OCI-LY7 (cell line): ENCODE data around the gene PARD3B. TPM values are rescaled to one million over a fixed set of nuclear protein-coding genes. Genes with fewer than 3 reads are reported as not detected.

Experiments used
- BruUV-seq: library from RNA; stranded (reverse); fragments of 400-500 nt; replicated peaks from 2 replicates; lab custom pipeline; 2021; lab: Mats Ljungman, UMichigan
- CTCF ChIA-PET: fragments of 300-600 bp; sonication (Branson Sonifier 250); formaldehyde crosslinking; loops from one replicate; lab custom pipeline; 2022; ENCODE audit warnings: antibody characterized with exemption; ENCODE audit not compliant: unreplicated experiment; lab: Charles Lee
- POLR2A ChIA-PET: fragments of 300-600 bp; sonication (Branson Sonifier 250); formaldehyde crosslinking; loops from one replicate; lab custom pipeline; 2022; ENCODE audit warnings: antibody characterized with exemption; lab: Charles Lee
- DNase-seq: peaks from one replicate; pipeline ENCODE4 v3.0.0-alpha.2; 2015; ENCODE audit warnings: low spot score
- H2AFZ ChIP-seq: fragments of 200-600 bp; sonication (generic), shearing (Covaris generic); 2 replicates; pipeline ENCODE4 v1.6.1; 2014; ENCODE audit warnings: mild to moderate bottlenecking, antibody characterized with exemption, low read length, moderate library complexity
- H3K27ac ChIP-seq: fragments of 200-600 bp; sonication (generic); 2 replicates; pipeline ENCODE4 v1.5.1; 2014; ENCODE audit warnings: mixed run types, low read depth, mild to moderate bottlenecking, moderate library complexity, low read length, inconsistent platforms; ENCODE audit not compliant: poor library complexity, severe bottlenecking
- H3K36me3 ChIP-seq: fragments of 200-600 bp; sonication (generic); 2 replicates; pipeline ENCODE4 v1.6.1; 2014; ENCODE audit warnings: mild to moderate bottlenecking, antibody characterized with exemption, low read length, moderate library complexity, mixed read lengths; ENCODE audit not compliant: insufficient read depth
- H3K4me1 ChIP-seq: fragments of 200-600 bp; sonication (generic); 2 replicates; pipeline ENCODE4 v1.5.1; 2014; ENCODE audit warnings: mild to moderate bottlenecking, low read length; ENCODE audit not compliant: insufficient read depth, poor library complexity, severe bottlenecking
- H3K4me2 ChIP-seq: fragments of 200-600 bp; sonication (generic); 2 replicates; pipeline ENCODE4 v1.6.1; 2014; ENCODE audit warnings: mild to moderate bottlenecking, low read length
- H3K4me3 ChIP-seq: fragments of 200-600 bp; sonication (generic); 2 replicates; pipeline ENCODE4 v1.5.1; 2014; ENCODE audit warnings: mild to moderate bottlenecking, low read depth, low read length; ENCODE audit not compliant: poor library complexity, severe bottlenecking
- H3K79me2 ChIP-seq: fragments of 200-600 bp; sonication (generic); 2 replicates; pipeline ENCODE4 v1.6.1; 2016; ENCODE audit warnings: low read depth, mild to moderate bottlenecking, low read length, moderate library complexity, mixed read lengths; ENCODE audit not compliant: insufficient read depth
- H3K9me2 ChIP-seq: fragments of 200-600 bp; sonication (generic); 2 replicates; pipeline ENCODE4 v1.6.1; 2016; ENCODE audit warnings: mild to moderate bottlenecking, low read length, mixed read lengths; ENCODE audit not compliant: insufficient read depth
- H3K9me3 ChIP-seq: fragments of 200-600 bp; sonication (generic); 2 replicates; pipeline ENCODE4 v1.6.1; 2014; ENCODE audit warnings: mild to moderate bottlenecking, mixed run types, low read length, mixed read lengths
- H4K20me1 ChIP-seq: fragments of 200-600 bp; sonication (generic); 2 replicates; pipeline ENCODE4 v1.6.1; 2014; ENCODE audit warnings: mild to moderate bottlenecking, antibody characterized with exemption, low read length, moderate library complexity, mixed read lengths; ENCODE audit not compliant: insufficient read depth
- EZH2phosphoT487 ChIP-seq: fragments of 200-600 bp; sonication (generic); IDR thresholded peaks from 2 replicates; pipeline ENCODE4 v1.6.1; 2018; ENCODE audit warnings: low read depth, borderline replicate concordance, mild to moderate bottlenecking, mixed run types, antibody characterized with exemption, low read length, moderate library complexity, mixed read lengths
- intact Hi-C: fragments of 100-400 bp; cut with micrococcal nuclease; formaldehyde crosslinking; loops from one replicate; pipeline ENCODE4 v1.10.0; 2022; ENCODE audit not compliant: unreplicated experiment
- total RNA-seq, 2 experiments: library from RNA; depleted of rRNA in 1 of 2; stranded (reverse); fragments of >200 nt in 1 of 2; shearing (Covaris generic) in 1 of 2; gene quantifications; 2 replicates each; pipeline ENCODE4 v1.2.3, GENCODE V29; 2014 to 2022
- TF ChIP-seq, protein P1 (sequence below): fragments of 200-600 bp; sonication (generic); conservative IDR thresholded peaks from 2 replicates; pipeline ENCODE4 v1.5.1; 2014; ENCODE audit warnings: mild to moderate bottlenecking, antibody characterized with exemption, low read length, moderate library complexity, mixed read lengths

The PARD3B gene
- total RNA-seq, 2 experiments from 2014 or later = not detected

DNA sequence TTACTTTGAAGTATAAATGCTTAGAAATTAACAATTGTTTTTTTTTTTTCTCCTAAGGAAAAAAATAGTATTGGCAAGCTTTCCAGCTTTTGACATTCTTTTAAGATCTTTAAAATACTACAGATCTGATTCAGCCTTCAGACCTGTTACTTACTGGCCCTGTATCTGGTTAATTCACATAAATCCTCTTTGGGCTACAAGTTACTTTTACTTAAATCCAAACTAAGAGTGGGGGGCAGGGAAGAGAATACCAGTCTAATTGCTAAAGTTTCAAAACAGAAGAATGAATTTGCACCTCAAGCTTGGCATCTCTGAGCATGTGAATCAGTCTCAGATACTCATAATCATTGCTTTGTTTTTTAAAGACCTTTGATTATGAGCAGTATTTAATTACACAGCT, 386.3 kb downstream of the PARD3B start:
- CTCF ChIA-PET = no interaction called here
- POLR2A ChIA-PET = interaction anchor here (0.6 to 1.4 kb wide), 3 partner anchors 16 to 387 kb away, joined by 3 to 7 read pairs (median 3); no protein-coding TSS in a partner anchor

DNA sequence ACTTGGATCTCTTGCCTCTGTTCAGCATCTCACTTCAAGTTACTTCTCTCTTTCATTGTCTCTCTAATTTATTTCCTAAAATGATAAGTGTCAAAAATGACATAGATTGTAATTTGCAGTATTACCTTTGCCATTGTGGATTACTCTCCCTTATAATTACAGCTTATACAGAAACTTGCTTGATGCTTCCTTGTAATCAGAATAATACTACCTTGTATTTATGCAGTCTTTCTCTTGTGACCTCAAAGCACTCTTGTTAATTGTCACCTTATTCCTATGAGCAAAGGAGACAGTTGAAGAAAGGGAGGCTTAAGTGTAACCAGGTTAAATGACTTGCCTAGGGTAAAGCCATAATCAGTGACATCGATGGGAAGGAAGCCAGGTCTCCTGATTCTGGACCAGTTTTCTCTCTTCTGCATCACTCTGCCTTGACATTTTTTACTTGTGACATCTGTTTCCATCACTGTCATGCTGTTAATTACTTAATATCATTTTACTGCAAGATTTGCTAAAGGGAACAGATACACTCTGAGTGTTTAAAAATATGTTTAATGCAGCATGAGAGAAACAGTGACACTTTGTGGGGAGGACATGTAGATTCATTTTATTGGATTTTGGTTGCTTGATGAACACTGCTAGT, 388.6 kb downstream of the PARD3B start:
- H3K79me2 ChIP-seq = no peaks in the 10 kb centered on the region
- H3K27ac ChIP-seq = no peak overlapping the region
- ChIA-PET CTCF (no interaction called here), POLR2A (interaction anchor here (0.6 kb wide), 1 partner anchor 297 kb away, joined by 4 read pairs; no protein-coding TSS in a partner anchor)
- DNase-seq = no peak
- no peaks in the 10 kb centered on the region for H3K4me1 ChIP-seq
- H3K4me3 ChIP-seq = no peak overlapping the region
- H3K4me2 ChIP-seq = no peak overlapping the region
- H3K9me2 ChIP-seq = no peaks in the 10 kb centered on the region
- intact Hi-C loops = no loop called here
- no TSS peak for BruUV-seq
- TF ChIP-seq, protein P1, sequence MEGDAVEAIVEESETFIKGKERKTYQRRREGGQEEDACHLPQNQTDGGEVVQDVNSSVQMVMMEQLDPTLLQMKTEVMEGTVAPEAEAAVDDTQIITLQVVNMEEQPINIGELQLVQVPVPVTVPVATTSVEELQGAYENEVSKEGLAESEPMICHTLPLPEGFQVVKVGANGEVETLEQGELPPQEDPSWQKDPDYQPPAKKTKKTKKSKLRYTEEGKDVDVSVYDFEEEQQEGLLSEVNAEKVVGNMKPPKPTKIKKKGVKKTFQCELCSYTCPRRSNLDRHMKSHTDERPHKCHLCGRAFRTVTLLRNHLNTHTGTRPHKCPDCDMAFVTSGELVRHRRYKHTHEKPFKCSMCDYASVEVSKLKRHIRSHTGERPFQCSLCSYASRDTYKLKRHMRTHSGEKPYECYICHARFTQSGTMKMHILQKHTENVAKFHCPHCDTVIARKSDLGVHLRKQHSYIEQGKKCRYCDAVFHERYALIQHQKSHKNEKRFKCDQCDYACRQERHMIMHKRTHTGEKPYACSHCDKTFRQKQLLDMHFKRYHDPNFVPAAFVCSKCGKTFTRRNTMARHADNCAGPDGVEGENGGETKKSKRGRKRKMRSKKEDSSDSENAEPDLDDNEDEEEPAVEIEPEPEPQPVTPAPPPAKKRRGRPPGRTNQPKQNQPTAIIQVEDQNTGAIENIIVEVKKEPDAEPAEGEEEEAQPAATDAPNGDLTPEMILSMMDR = no peak
- no peak for TF ChIP-seq EZH2phosphoT487
- H3K36me3 ChIP-seq = no peaks in the 10 kb centered on the region
- H4K20me1 ChIP-seq = no peaks in the 10 kb centered on the region
- no peaks in the 10 kb centered on the region for H3K9me3 ChIP-seq
- H2AFZ ChIP-seq = no peak overlapping the region

More for the DNA sequence above, 386.3 kb downstream of the PARD3B start:
- no peaks in the 10 kb centered on the region for H3K9me3 ChIP-seq
- TF ChIP-seq, protein P1 = no peak
- TF ChIP-seq EZH2phosphoT487 = no peak
- H3K27ac ChIP-seq = no peak overlapping the region
- no peaks in the 10 kb centered on the region for H3K9me2 ChIP-seq
- no peak overlapping the region for H2AFZ ChIP-seq
- no peaks in the 10 kb centered on the region for H3K4me1 ChIP-seq
- no TSS peak for BruUV-seq
- no peak for DNase-seq
- intact Hi-C loops = no loop called here
- H3K79me2 ChIP-seq = no peaks in the 10 kb centered on the region
- H4K20me1 ChIP-seq = no peaks in the 10 kb centered on the region
- H3K4me3 ChIP-seq = no peak overlapping the region
- no peaks in the 10 kb centered on the region for H3K36me3 ChIP-seq
- no peak overlapping the region for H3K4me2 ChIP-seq

DNA sequence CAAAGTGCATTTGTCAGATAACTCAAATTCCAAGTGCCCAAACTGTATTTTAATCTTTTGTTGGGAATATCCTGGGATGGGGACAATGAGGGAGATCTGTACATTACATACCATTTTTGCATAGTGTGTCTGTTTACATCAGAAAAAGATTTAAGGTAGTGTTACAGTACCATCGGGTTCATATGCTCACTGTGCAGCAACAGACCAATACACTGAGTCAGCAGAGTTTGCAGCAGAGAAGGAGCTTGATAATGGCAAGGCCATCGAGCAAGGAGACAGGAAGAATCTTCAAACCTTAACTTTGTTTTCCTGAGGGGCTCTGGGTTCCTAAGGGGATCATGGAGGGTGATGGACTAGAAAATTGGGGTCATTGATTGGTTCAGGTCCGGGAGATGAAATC, 399.7 kb downstream of the PARD3B start:
- BruUV-seq = no TSS peak
- Histone ChIP-seq H3K9me2 (no peaks in the 10 kb centered on the region), H2AFZ (no peak overlapping the region), H3K36me3 (no peaks in the 10 kb centered on the region), H3K27ac (no peak overlapping the region), H3K4me3 (no peak overlapping the region), H3K4me1 (no peaks in the 10 kb centered on the region), H3K9me3 (no peaks in the 10 kb centered on the region), H3K79me2 (no peaks in the 10 kb centered on the region), H3K4me2 (no peak overlapping the region), H4K20me1 (no peaks in the 10 kb centered on the region)
- no peak for DNase-seq
- intact Hi-C loops = no loop called here
- CTCF ChIA-PET = no interaction called here
- TF ChIP-seq, protein P1 = no peak
- no peak for TF ChIP-seq EZH2phosphoT487
- POLR2A ChIA-PET = interaction anchor here (0.9 kb wide), 1 partner anchor 9 kb away, joined by 3 read pairs; no protein-coding TSS in a partner anchor
